Measurements from ENCODE around the gene SLC25A12. TPM values are rescaled to one million over a fixed set of nuclear protein-coding genes. Genes with fewer than 3 reads are reported as not detected.

Gene SLC25A12
- total RNA-seq, result 17.5 and 25.1 TPM in 2 replicates

GRCh38 chr2:171893824-171894611 is at the start of gene SLC25A12:
TSS of gene SLC25A12 (minus strand) at chr2:171894244. CDS start at chr2:171894214, 30 bp downstream.

DNA sequence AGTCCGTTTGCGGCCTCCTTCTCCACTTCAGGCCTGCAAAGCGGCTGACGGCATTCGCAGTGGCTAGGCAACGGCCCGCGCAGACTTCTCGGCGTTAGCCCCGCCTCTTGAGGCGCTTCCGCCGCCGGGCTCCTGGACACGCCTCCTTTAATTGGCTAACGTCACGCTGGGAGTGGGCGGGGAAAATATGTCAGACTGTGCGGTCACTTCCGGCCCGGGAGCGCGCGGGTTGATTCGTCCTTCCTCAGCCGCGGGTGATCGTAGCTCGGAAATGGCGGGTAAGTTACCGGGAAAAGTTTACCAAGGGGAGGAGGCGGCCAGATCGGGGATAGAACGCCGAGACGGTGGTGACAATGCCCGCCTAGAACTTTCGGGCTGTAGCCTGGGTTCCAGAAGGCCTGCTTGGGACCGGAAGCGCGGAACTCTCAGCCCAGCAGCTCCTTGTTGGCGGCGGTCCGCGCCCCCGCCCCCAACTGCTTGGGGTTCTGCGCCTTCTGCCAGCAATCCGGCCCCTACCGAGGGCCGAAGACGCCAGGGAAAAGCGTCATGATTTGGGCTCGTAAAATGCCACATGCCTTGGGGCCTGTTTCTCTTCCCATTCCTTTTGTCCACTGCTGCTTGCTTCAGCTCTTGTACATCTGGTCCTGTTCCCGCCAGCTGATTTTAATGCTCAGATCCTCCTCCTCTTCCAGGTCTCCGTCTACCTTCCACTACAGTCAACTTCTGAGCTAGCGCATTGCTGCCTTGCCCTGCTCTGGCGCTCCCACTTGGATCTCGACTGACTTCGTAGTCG is 28.4 kb upstream of the SLC25A12 start, which contains the start of gene HAT1:
Gene HAT1, plus strand, starts transcription at position 232 of the 793 bp plus-strand sequence. Its CDS starts 40 bp downstream, at position 272.

Other genes with a start within 250 kb of the SLC25A12 start
- gene DYNC1I2, start 206.8 kb downstream of the SLC25A12 start, total RNA-seq, result 128 and 165 TPM in 2 replicates
- 38.6 and 84.0 TPM in 2 replicates for gene HAT1, start 28.2 kb upstream of the SLC25A12 start, total RNA-seq
- gene METAP1D, start 105.7 kb upstream of the SLC25A12 start, total RNA-seq, result 6.6 and 8.6 TPM in 2 replicates
- 0.11 TPM in 1 of 2 replicates, not detected in the other for gene DLX1, start 191.3 kb upstream of the SLC25A12 start, total RNA-seq
- under 0.01 TPM in 1 of 2 replicates, not detected in the other for gene DLX2, start 208.7 kb upstream of the SLC25A12 start, total RNA-seq